Mucosa of descending colon (tissue), 3 donors: ENCODE data around the gene STK32C. TPM values are rescaled to one million over a fixed set of nuclear protein-coding genes. Genes with fewer than 3 reads are reported as not detected.

ENCODE experiments used
- ATAC-seq: fragments of 200-7000 bp; cut with Tn5 transposase; one replicate; pipeline ENCODE4 v1.9.1; 2020; ENCODE audit warnings: mild to moderate bottlenecking, moderate library complexity
- DNase-seq, 3 donors: peaks; one replicate each; pipeline ENCODE4 v3.0.0-alpha.2; 2020
- H3K36me3 ChIP-seq: fragments of 200-600 bp; one replicate; pipeline ENCODE4 v1.8.0; 2021; ENCODE audit warnings: low read depth, mild to moderate bottlenecking
- H3K4me1 ChIP-seq: fragments of 200-600 bp; one replicate; pipeline ENCODE4 v1.8.0; 2021; ENCODE audit warnings: low read depth, mild to moderate bottlenecking
- H3K4me3 ChIP-seq: fragments of 200-600 bp; one replicate; pipeline ENCODE4 v1.8.0; 2021; ENCODE audit warnings: mild to moderate bottlenecking
- H3K9me3 ChIP-seq: fragments of 200-600 bp; one replicate; pipeline ENCODE4 v1.8.0; 2021; ENCODE audit warnings: mild to moderate bottlenecking
- CTCF ChIP-seq: fragments of 200-600 bp; IDR thresholded peaks from one replicate; pipeline ENCODE4 v1.8.0; 2022; ENCODE audit warnings: antibody characterized with exemption, mild to moderate bottlenecking
- intact Hi-C, 2 donors: fragments of 100-400 bp; cut with DNase I in 1 of 2; cut with micrococcal nuclease in 1 of 2; formaldehyde crosslinking; loops; one replicate each; pipeline versions ENCODE4 v1.11.0 to v1.11.1; 2022; cut with DNase I, micrococcal nuclease
- total RNA-seq, 3 donors: library from RNA; stranded (reverse); fragmentation: NEBNext Ultra II Directional in 2 of 3; extraction: Animal tissue kit (Norgen Biotek cat#: 25700) in 2 of 3; gene quantifications; one replicate each; pipeline versions ENCODE4 v1.2.1 to v1.2.4, GENCODE V29; 2021 to 2023
- donor health status: DM: no; HTN: no; CAD: no; lungs with moderate emphysema.
- donor health status: DM: no; HTN: no; CAD: no.
- donor health status: DM: no; HTN: yes; CAD: no.

STK32C gene
- total RNA-seq, 3 donors from 2014 or later: 4.5 to 11.5 (median 11.1) TPM

DNA sequence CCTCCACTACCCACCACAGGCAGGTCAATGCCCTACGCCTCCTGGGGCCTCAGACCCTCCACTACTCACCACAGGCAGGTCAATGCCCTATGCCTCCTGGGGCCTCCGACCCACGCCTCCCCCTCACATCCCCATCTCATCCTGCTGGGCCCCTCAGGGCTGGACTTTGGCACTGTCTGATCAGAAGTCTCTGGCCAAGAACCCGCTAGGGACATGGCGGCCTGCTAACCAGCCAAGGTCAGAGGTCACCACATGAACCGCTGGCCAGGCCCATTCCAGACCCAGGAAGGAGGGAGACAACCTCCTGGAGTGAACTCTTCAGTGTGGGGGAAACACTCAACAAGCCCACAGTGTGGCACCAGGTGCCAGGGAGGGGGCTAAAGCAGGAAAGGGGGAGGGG is 55.8 kb downstream of the STK32C start:
- peaks cover 6% of the 10 kb centered on the region for H3K4me1 ChIP-seq
- H3K9me3 ChIP-seq: no peaks in the 10 kb centered on the region
- DNase-seq (no peak), ATAC-seq (no peak)
- no peaks in the 10 kb centered on the region for H3K36me3 ChIP-seq
- intact Hi-C loops: no loop called here
- TF ChIP-seq CTCF: no peak
- no peak overlapping the region for H3K4me3 ChIP-seq

DNA sequence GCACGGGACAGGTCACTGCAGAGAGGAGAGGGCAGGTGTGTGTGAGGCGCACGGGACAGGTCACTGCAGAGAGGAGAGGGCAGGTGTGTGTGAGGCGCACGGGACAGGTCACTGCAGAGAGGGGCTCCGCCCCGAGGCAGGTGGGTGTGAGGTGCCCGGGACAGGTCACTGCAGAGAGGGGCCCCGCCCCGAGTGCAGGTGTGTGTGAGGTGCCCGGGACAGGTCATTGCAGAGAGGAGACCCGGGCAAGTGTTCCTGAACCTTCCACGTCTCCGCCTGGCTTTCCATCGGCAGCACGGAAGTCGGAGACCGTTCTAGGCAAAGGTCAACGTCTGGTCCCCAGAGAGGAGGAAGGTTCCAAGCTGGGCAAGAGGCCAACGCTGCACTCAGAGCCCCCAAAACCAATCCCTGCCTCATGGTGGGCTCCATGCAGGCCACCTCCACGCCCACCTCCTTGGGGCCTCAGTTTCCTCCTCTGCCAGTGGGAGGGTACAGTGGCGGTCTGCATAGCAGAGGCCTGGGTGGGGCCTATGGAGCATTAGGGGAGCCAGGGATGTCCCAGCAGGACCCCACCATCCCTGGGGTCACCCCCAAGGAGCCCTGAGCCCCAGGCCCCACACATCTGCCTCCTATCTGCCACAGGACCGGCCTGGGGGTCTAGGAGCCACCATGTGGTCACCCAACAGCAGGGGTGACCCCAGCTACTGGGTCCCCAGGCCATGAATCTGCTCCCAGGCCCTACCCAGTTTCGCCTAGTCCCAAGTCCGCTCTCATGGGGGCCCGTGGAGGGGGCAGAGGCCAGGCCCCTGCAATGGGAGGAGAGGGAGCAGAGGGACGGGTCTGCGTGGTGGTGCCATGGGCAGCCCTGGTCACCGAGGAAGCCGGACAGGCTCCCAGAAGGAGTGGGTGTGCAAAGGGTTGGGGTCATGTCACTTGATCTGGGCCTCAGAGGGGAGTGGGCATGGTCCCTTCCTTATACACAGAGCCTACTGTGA is 57.0 kb downstream of the STK32C start:
- Histone ChIP-seq H3K36me3 (no peaks in the 10 kb centered on the region), H3K9me3 (no peaks in the 10 kb centered on the region), H3K4me1 (peaks cover 6% of the 10 kb centered on the region), H3K4me3 (no peak overlapping the region)
- intact Hi-C loops: no loop called here
- ATAC-seq: no peak
- no peak for TF ChIP-seq CTCF
- DNase-seq: no peak

DNA sequence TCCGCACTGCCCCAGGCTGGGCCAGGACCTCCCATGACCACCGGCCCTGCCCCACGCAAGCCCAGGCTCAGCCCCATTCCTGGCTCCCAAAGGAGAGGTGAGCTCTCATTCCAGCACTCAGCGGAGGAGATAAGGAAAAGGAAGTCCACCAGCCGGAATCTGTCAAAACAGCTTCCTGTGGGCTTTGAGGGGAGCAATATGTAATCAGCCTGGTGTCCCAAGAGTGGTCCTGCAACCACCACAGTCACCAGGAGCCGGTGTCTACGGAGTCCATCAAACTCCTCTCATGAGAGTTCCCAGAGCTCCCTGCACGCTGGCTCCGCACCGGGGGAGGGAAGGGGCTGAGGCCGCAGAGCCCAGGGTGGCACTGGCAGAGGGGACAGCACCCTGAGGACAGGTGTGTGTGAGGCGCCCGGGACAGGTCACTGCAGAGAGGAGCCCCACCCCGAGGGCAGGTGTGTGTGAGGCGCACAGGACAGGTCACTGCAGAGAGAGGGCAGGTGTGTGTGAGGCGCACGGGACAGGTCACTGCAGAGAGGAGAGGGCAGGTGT is 57.9 kb downstream of the STK32C start:
- intact Hi-C loops: no loop called here
- no peak for TF ChIP-seq CTCF

DNA sequence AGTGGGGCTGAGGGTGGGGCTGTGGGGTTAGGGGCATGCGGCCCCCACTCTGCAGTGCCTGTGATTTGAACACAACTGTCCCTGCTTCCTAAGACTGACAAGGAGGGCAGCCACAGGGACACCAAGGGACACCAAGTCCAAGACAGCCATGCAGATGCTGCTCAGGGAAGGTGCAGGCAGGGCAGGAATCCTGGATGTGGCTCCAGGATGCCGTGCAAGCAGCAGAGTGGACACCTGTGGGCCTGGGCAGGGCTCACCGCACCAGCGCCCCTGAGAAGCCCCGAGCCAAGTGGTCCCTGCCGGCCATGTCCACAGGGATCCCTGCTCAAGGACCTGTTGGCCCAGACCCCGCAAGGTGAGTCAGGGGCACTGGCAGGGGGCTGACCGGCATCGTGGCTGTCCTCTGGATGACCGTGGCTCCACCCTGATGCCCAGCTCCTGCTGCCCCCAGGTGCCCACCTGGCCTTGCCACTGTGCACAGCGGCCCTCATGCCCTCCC is 58.5 kb downstream of the STK32C start:
- Histone ChIP-seq H3K36me3 (no peaks in the 10 kb centered on the region), H3K9me3 (no peaks in the 10 kb centered on the region), H3K4me3 (no peak overlapping the region), H3K4me1 (peaks cover 6% of the 10 kb centered on the region)
- TF ChIP-seq CTCF: no peak
- ATAC-seq (no peak), DNase-seq (no peak)
- intact Hi-C loops: no loop called here

More for the DNA sequence above, 57.9 kb downstream of the STK32C start:
- no peak for DNase-seq
- H3K9me3 ChIP-seq: no peaks in the 10 kb centered on the region
- ATAC-seq: no peak
- H3K4me3 ChIP-seq: no peak overlapping the region
- no peaks in the 10 kb centered on the region for H3K36me3 ChIP-seq
- peaks cover 6% of the 10 kb centered on the region for H3K4me1 ChIP-seq

GRCh38 chr10:132248455-132249225 is 59.1 kb downstream of the STK32C start:
- no peaks in the 10 kb centered on the region for H3K36me3 ChIP-seq
- no peak overlapping the region for H3K4me3 ChIP-seq
- no peaks in the 10 kb centered on the region for H3K9me3 ChIP-seq
- H3K4me1 ChIP-seq: peaks cover 6% of the 10 kb centered on the region
- no peak for TF ChIP-seq CTCF
- DNase-seq: peak; percentile 59 to 84 (median 76)
- intact Hi-C loops: no loop called here
- peak; percentile 95 for ATAC-seq
